GM19023 (cell line): Measurements from ENCODE around the gene SGO2.

Experiments
- ATAC-seq: cut with Tn5 transposase; IDR thresholded peaks from one replicate; pipeline ENCODE4 v1.9.1; 2021; ENCODE audit warnings: mild to moderate bottlenecking, moderate library complexity; ENCODE audit not compliant: unreplicated experiment

SGO2 gene

GRCh38 chr2:200525882-200526651 is at the start of gene SGO2:
Gene SGO2, plus strand, starts transcription at chr2:200526207. Its CDS starts 6,769 bp downstream, at chr2:200532976.
- peak; percentile 100 for ATAC-seq

GRCh38 chr2:200476836-200477235 is 49.2 kb upstream of the SGO2 start:
- ATAC-seq, result no peak

- no peak for ATAC-seq
These were observed 48.3 kb upstream of the SGO2 start for GRCh38 chr2:200477667-200478131.

GRCh38 chr2:200479692-200480265 is 46.2 kb upstream of the SGO2 start:
- ATAC-seq, result no peak

GRCh38 chr2:200482194-200482593 is 43.8 kb upstream of the SGO2 start:
- ATAC-seq, result peak; percentile 39

GRCh38 chr2:200483729-200484198 is 42.2 kb upstream of the SGO2 start:
- ATAC-seq, result peak; percentile 61

- ATAC-seq, result no peak
These were observed 41.1 kb upstream of the SGO2 start for GRCh38 chr2:200484934-200485333.

- no peak for ATAC-seq
These were observed 39.5 kb upstream of the SGO2 start for GRCh38 chr2:200486529-200486928.

GRCh38 chr2:200488169-200488568 is 37.8 kb upstream of the SGO2 start:
- no peak for ATAC-seq

GRCh38 chr2:200490001-200490400 is 36.0 kb upstream of the SGO2 start:
- ATAC-seq, result no peak

GRCh38 chr2:200492656-200493055 is 33.4 kb upstream of the SGO2 start:
- ATAC-seq, result no peak

- ATAC-seq, result no peak
These were observed 32.0 kb upstream of the SGO2 start for GRCh38 chr2:200494048-200494447.

- no peak for ATAC-seq
These were observed 29.3 kb upstream of the SGO2 start for GRCh38 chr2:200496696-200497095.

GRCh38 chr2:200498402-200499162 is 27.4 kb upstream of the SGO2 start:
- no peak for ATAC-seq

- no peak for ATAC-seq
These were observed 23.8 kb upstream of the SGO2 start for GRCh38 chr2:200502196-200502595.

- no peak for ATAC-seq
These were observed 19.3 kb upstream of the SGO2 start for GRCh38 chr2:200506679-200507078.

- no peak for ATAC-seq
These were observed 18.8 kb upstream of the SGO2 start for GRCh38 chr2:200507179-200507578.

- peak; percentile 14 for ATAC-seq
These were observed 16.8 kb upstream of the SGO2 start for GRCh38 chr2:200509235-200509611.

- ATAC-seq, result peak; percentile 98
These were observed 16.2 kb upstream of the SGO2 start, which contains the start of gene KCTD18 for GRCh38 chr2:200509612-200510433. Gene KCTD18, minus strand, starts transcription at chr2:200510068. Its CDS starts 3,052 bp downstream, at chr2:200507016.

- ATAC-seq, result no peak
These were observed 10.9 kb upstream of the SGO2 start for GRCh38 chr2:200515155-200515554.

GRCh38 chr2:200523158-200523557 is 2.8 kb upstream of the SGO2 start:
- no peak for ATAC-seq
